Heart right ventricle (tissue), 16 donors: ENCODE measurements around the gene HTD2. TPM values are rescaled to one million over a fixed set of nuclear protein-coding genes. Genes with fewer than 3 reads are reported as not detected.
"Not testable (repeated sequence)": the region's sequence is repeated elsewhere in the genome, so short reads cannot be mapped to it uniquely, and the experiment has no call there.

Experiments used
- ATAC-seq, 8 donors: fragments of 200-7000 bp; cut with Tn5 transposase; one replicate each; pipeline ENCODE4 v1.9.1; 2020; ENCODE audit warnings: mild to moderate bottlenecking in 8 of 8, moderate library complexity in 8 of 8, moderate number of reproducible peaks in 1 of 8
- DNase-seq, 2 donors: peaks; one replicate each; pipeline ENCODE4 v3.0.0-alpha.2; 2020
- H3K27ac ChIP-seq, 10 donors: fragments of 200-600 bp; sonication (generic) in 2 of 10; one replicate each; pipeline versions ENCODE4 v1.5.0 to v1.8.0; 2020 to 2022; ENCODE audit warnings: mild to moderate bottlenecking in 3 of 10
- H3K27me3 ChIP-seq, 7 donors: fragments of 200-600 bp; one replicate each; pipeline ENCODE4 v1.8.0; 2021 to 2022; ENCODE audit warnings: mild to moderate bottlenecking in 2 of 7
- H3K36me3 ChIP-seq, 9 donors: fragments of 200-600 bp; sonication (generic) in 1 of 9; one replicate each; pipeline versions ENCODE4 v1.5.0 to v1.8.0; 2020 to 2022; ENCODE audit warnings: mild to moderate bottlenecking in 2 of 9
- H3K4me1 ChIP-seq, 9 donors: fragments of 200-600 bp; sonication (generic) in 1 of 9; one replicate each; pipeline versions ENCODE4 v1.5.0 to v1.8.0; 2020 to 2022; ENCODE audit warnings: mild to moderate bottlenecking in 4 of 9
- H3K4me3 ChIP-seq, 10 donors: fragments of 200-600 bp; sonication (generic) in 2 of 10; one replicate each; pipeline versions ENCODE4 v1.5.0 to v1.8.0; 2020 to 2022; ENCODE audit warnings: mild to moderate bottlenecking in 7 of 10, moderate library complexity in 2 of 10
- H3K9me3 ChIP-seq, 11 donors: fragments of 200-600 bp in 10 of 11; sonication (generic) in 2 of 11; one replicate each; pipeline versions ENCODE4 v1.5.0 to v1.8.0; 2013 to 2022; ENCODE audit warnings: mild to moderate bottlenecking in 2 of 11, control low read depth in 1 of 11, moderate library complexity in 1 of 11
- CTCF ChIP-seq, 9 donors: fragments of 200-600 bp; sonication (generic) in 2 of 9; IDR thresholded peaks; one replicate each; pipeline versions ENCODE4 v1.5.0 to v1.8.0; 2021 to 2022; ENCODE audit warnings: antibody characterized with exemption in 9 of 9, mild to moderate bottlenecking in 5 of 9, moderate library complexity in 1 of 9
- WGBS, 2 donors: extraction: QIAGEN DNeasy Blood & Tissue Kit; methylation state at CpG; one replicate each; pipeline ENCODE4 v1.1.7; 2013; ENCODE audit warnings: inconsistent platforms in 1 of 2; 5-methylcytosine and 5-hydroxymethylcytosine counted together
- intact Hi-C, 10 donors: fragments of 100-400 bp; cut with DNase I; formaldehyde crosslinking; loops; one replicate each; pipeline versions ENCODE4 v1.11.1 to v1.14.2; 2022
- polyA plus RNA-seq, 2 donors: library from polyadenylated mRNA; stranded (reverse); fragments of 200-250 nt; gene quantifications; one replicate each; pipeline ENCODE4 v1.2.3, GENCODE V29; 2013
- total RNA-seq, 10 donors: library from RNA; stranded (reverse); fragmentation: NEBNext Ultra II Directional in 3 of 10; extraction: Animal tissue kit (Norgen Biotek cat#: 25700) in 3 of 10; gene quantifications; one replicate each; pipeline versions ENCODE4 v1.2.1 to v1.2.4, GENCODE V29; 2021 to 2023
- donor health status: Arrhythmogenic right ventricular cardiomyopathy.
- donor health status: ischemic (EF 13 %, LVEDD 7.1; RV severe dilation, severe dysfunction).
- donor health status: healthy with polysubstance abuse.
- donor health status: DM: no; HTN: yes; CAD: no.
- donor health status: DM: no; HTN: no; CAD: no.
- donor health status: ischemic (EF 25% LVEDD 6.9; RV normal size, moderate dysfunction).
- donor health status: ischemic (EF 25% LVEDD 5.7; RV mildly dilated, moderate dysfunction).
- donor health status: healthy.
- donor health status: DM: yes; HTN: yes; CAD: no.
- donor health status: Ischemic cardiomyopathy.
- donor health status: ischemic (EF 35%, LVEDD 5.7; RV mildly dilated, moderate dysfunction).
- donor health status: nonischemic (EF 11% LVEDD 7.7; RV severe dilation, severe dysfunction).
- donor health status: DM: yes; HTN: yes; CAD: no.
- donor health status: PGD.
- donor health status: ischemic (EF 29% LVEDD 5.4; RV normal size, mild dysfunction).
- donor health status: nonischemic (EF 23%, LVEDD 6.1; RV moderate dilation, normal function).

The HTD2 gene
- total and polyA plus RNA-seq, 12 donors = 2.4 to 19.5 (median 12.7) TPM

DNA sequence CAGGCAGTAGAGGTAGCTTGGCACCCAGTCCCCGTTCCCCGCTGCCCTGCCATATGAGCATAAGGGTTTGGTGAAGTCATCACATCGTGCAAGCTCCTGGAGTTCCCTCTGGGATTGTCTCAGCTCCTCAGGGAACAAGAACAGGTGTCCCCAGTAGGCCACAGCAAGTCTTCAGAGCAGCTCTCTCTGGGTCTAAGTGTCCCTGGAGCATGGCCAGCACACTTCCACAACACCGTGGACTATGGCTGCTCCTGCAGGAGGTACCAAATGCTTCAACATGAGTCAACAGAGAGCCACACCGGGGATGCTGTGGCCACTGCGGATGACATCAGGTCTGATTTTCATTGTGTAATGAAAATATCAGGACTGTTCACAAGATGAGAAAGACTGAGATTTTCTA lies 45.6 kb upstream of the HTD2 start:
- DNase-seq (no peak), ATAC-seq (peak in 1 of 8 donors; percentile 45)
- no peak for TF ChIP-seq CTCF (IDR thresholded peaks at IDR 0.05)
- Histone ChIP-seq H3K36me3 (peaks cover 0 to 56% (median 13%) of the 10 kb centered on the region in 9 donors), H3K27ac (no peak overlapping the region), H3K9me3 (no peaks in the 10 kb centered on the region), H3K27me3 (no peaks in the 10 kb centered on the region), H3K4me1 (peaks cover 0 to 5% (median 0%) of the 10 kb centered on the region in 9 donors), H3K4me3 (no peak overlapping the region)
- intact Hi-C loops = no loop called here
- WGBS, 2 donors = 83% methylated on average over 6 of the region's 6 CpGs

GRCh38 chr3:58261954-58262666 lies 44.2 kb upstream of the HTD2 start:
- no peak overlapping the region for H3K4me3 ChIP-seq
- intact Hi-C loops = no loop called here

GRCh38 chr3:58266577-58266976 lies 39.7 kb upstream of the HTD2 start:
- Histone ChIP-seq H3K4me3 (no peak overlapping the region), H3K27ac (no peak overlapping the region), H3K4me1 (peaks cover 0 to 1% (median 0%) of the 10 kb centered on the region in 9 donors), H3K27me3 (no peaks in the 10 kb centered on the region), H3K9me3 (no peaks in the 10 kb centered on the region), H3K36me3 (peaks cover 0 to 48% (median 6%) of the 10 kb centered on the region in 9 donors)
- intact Hi-C loops = no loop called here
- 72 to 85% methylated on average over 1 of the region's 1 CpG for WGBS, 2 donors
- DNase-seq (no peak), ATAC-seq (no peak)
- TF ChIP-seq CTCF (IDR thresholded peaks at IDR 0.05) = no peak

More at GRCh38 chr3:58261954-58262666, 44.2 kb upstream of the HTD2 start:
- 92 to 95% methylated on average over 3 of the region's 3 CpGs for WGBS, 2 donors
- TF ChIP-seq CTCF (IDR thresholded peaks at IDR 0.05) = no peak
- H3K27ac ChIP-seq = no peak overlapping the region
- no peak for DNase-seq
- peaks cover 0 to 5% (median 0%) of the 10 kb centered on the region in 9 donors for H3K4me1 ChIP-seq
- H3K9me3 ChIP-seq = no peaks in the 10 kb centered on the region
- peaks cover 0 to 47% (median 7%) of the 10 kb centered on the region in 9 donors for H3K36me3 ChIP-seq
- ATAC-seq = no peak
- H3K27me3 ChIP-seq = no peaks in the 10 kb centered on the region

GRCh38 chr3:58267543-58267942 lies 38.8 kb upstream of the HTD2 start:
- intact Hi-C loops, H3K27me3 ChIP-seq, H3K9me3 ChIP-seq, DNase-seq, ATAC-seq, H3K27ac ChIP-seq, H3K4me3 ChIP-seq: not testable (repeated sequence)
- Histone ChIP-seq H3K4me1 (peaks cover 0 to 11% (median 0%) of the 10 kb centered on the region in 9 donors), H3K36me3 (peaks cover 0 to 53% (median 6%) of the 10 kb centered on the region in 9 donors)
- WGBS, 2 donors = 100% methylated on average over 1 of the region's 1 CpG

GRCh38 chr3:58269356-58269755 lies 37.0 kb upstream of the HTD2 start:
- DNase-seq = no peak
- Histone ChIP-seq H3K4me1 (peaks cover 0 to 29% (median 0%) of the 10 kb centered on the region in 9 donors), H3K36me3 (peaks cover 0 to 66% (median 6%) of the 10 kb centered on the region in 9 donors), H3K27ac (no peak overlapping the region), H3K27me3 (no peaks in the 10 kb centered on the region), H3K9me3 (no peaks in the 10 kb centered on the region), H3K4me3 (no peak overlapping the region)
- 68 to 97% methylated on average over 2 of the region's 2 CpGs for WGBS, 2 donors
- no peak for TF ChIP-seq CTCF (IDR thresholded peaks at IDR 0.05)
- ATAC-seq = no peak
- intact Hi-C loops = no loop called here
